DND-41 (cell line): Measurements from ENCODE around the gene ENGASE.

ENCODE experiments used
- ATAC-seq: fragments of 200-7000 bp; cut with Tn5 transposase; 3 replicates; pipeline ENCODE4 v1.9.1; 2021; ENCODE audit warnings: low read depth; ENCODE audit not compliant: insufficient read depth
- DNase-seq: peaks from one replicate; pipeline ENCODE4 v3.0.0-alpha.2; 2020
- H2AFZ ChIP-seq: 2 replicates; pipeline ENCODE4 v1.6.0; 2012; ENCODE audit warnings: low read depth, low read length
- H3K27ac ChIP-seq: 2 replicates; pipeline ENCODE4 v1.5.1; 2012; ENCODE audit warnings: low read length, inconsistent platforms
- H3K27me3 ChIP-seq: fragments of 200-600 bp; sonication (generic); 2 replicates; pipeline ENCODE4 v1.6.0; 2012; ENCODE audit warnings: low read length, mild to moderate bottlenecking, inconsistent platforms; ENCODE audit not compliant: insufficient read depth, poor library complexity
- H3K36me3 ChIP-seq: 2 replicates; pipeline ENCODE4 v1.5.1; 2012; ENCODE audit warnings: low read length, inconsistent platforms; ENCODE audit not compliant: insufficient read depth
- H3K4me1 ChIP-seq: 2 replicates; pipeline ENCODE4 v1.5.1; 2012; ENCODE audit warnings: mild to moderate bottlenecking, low read length; ENCODE audit not compliant: insufficient read depth
- H3K4me2 ChIP-seq: 2 replicates; pipeline ENCODE4 v1.6.0; 2012; ENCODE audit warnings: mild to moderate bottlenecking, moderate library complexity, low read length, inconsistent platforms; ENCODE audit not compliant: insufficient read depth
- H3K4me3 ChIP-seq, 2 experiments: fragments of 200-600 bp in 1 of 2; shearing (Covaris generic) in 1 of 2; 2 replicates each; pipeline ENCODE4 v1.5.1; 2012 to 2016; ENCODE audit warnings: inconsistent platforms in 2 of 2, low read length in 2 of 2, mild to moderate bottlenecking in 2 of 2, low read depth in 1 of 2, moderate library complexity in 1 of 2
- H3K79me2 ChIP-seq: 2 replicates; pipeline ENCODE4 v1.6.0; 2012; ENCODE audit warnings: low read length, inconsistent platforms; ENCODE audit not compliant: insufficient read depth
- H3K9ac ChIP-seq: 2 replicates; pipeline ENCODE4 v1.6.0; 2012; ENCODE audit warnings: low read depth, mild to moderate bottlenecking, inconsistent platforms, low read length, moderate library complexity
- H3K9me3 ChIP-seq: 2 replicates; pipeline ENCODE4 v1.5.1; 2012; ENCODE audit warnings: low read length, moderate library complexity, mild to moderate bottlenecking, inconsistent platforms; ENCODE audit not compliant: insufficient read depth, severe bottlenecking
- H4K20me1 ChIP-seq: 2 replicates; pipeline ENCODE4 v1.6.0; 2012; ENCODE audit warnings: low read length; ENCODE audit not compliant: insufficient read depth
- CTCF ChIP-seq: IDR thresholded peaks from 2 replicates; pipeline ENCODE4 v1.5.1; 2012; ENCODE audit warnings: borderline replicate concordance, low read length, moderate library complexity, mild to moderate bottlenecking; ENCODE audit not compliant: poor library complexity, severe bottlenecking; ENCODE audit errors: extremely low read depth
- EZH2 ChIP-seq: IDR thresholded peaks from 3 replicates; pipeline ENCODE4 v1.6.1; 2012; ENCODE audit warnings: borderline replicate concordance, low read depth, mild to moderate bottlenecking, moderate library complexity, low read length, inconsistent platforms; ENCODE audit not compliant: severe bottlenecking

Gene ENGASE

GRCh38 chr17:79079421-79080200 lies 5.0 kb downstream of the ENGASE start:
- no peak overlapping the region for H3K4me3 ChIP-seq
- DNase-seq = no peak
- ATAC-seq = no peak
- H3K79me2 ChIP-seq = no peaks in the 10 kb centered on the region
- no peak overlapping the region for H2AFZ ChIP-seq
- no peak overlapping the region for H3K9ac ChIP-seq
- H3K27me3 ChIP-seq = no peaks in the 10 kb centered on the region
- no peak overlapping the region for H3K27ac ChIP-seq
- peaks cover 15% of the 10 kb centered on the region for H3K4me1 ChIP-seq
- no peak overlapping the region for H3K4me2 ChIP-seq
- peaks cover 16% of the 10 kb centered on the region for H4K20me1 ChIP-seq
- no peaks in the 10 kb centered on the region for H3K9me3 ChIP-seq
- TF ChIP-seq EZH2 = no peak
- no peak for TF ChIP-seq CTCF
- peaks cover 52% of the 10 kb centered on the region for H3K36me3 ChIP-seq

- Histone ChIP-seq H3K36me3 (peaks cover 59% of the 10 kb centered on the region), H3K27ac (no peak overlapping the region), H3K27me3 (no peaks in the 10 kb centered on the region), H3K9ac (no peak overlapping the region), H3K9me3 (no peaks in the 10 kb centered on the region), H4K20me1 (peaks cover 21% of the 10 kb centered on the region), H3K79me2 (no peaks in the 10 kb centered on the region), H3K4me3 (no peak overlapping the region), H2AFZ (no peak overlapping the region), H3K4me2 (no peak overlapping the region), H3K4me1 (peaks cover 12% of the 10 kb centered on the region)
- no peak for ATAC-seq
- TF ChIP-seq EZH2 (no peak), CTCF (no peak)
- no peak for DNase-seq
Measured at GRCh38 chr17:79080349-79080748, 5.7 kb downstream of the ENGASE start.

GRCh38 chr17:79080761-79081290 lies 6.2 kb downstream of the ENGASE start:
- Histone ChIP-seq H3K79me2 (no peaks in the 10 kb centered on the region), H2AFZ (no peak overlapping the region), H3K4me3 (no peak overlapping the region), H3K9ac (no peak overlapping the region), H3K4me1 (peaks cover 7% of the 10 kb centered on the region), H3K36me3 (peaks cover 60% of the 10 kb centered on the region), H3K9me3 (no peaks in the 10 kb centered on the region), H3K27ac (no peak overlapping the region), H4K20me1 (peaks cover 21% of the 10 kb centered on the region), H3K27me3 (no peaks in the 10 kb centered on the region), H3K4me2 (no peak overlapping the region)
- ATAC-seq (no peak), DNase-seq (no peak)
- TF ChIP-seq EZH2 = no peak
- TF ChIP-seq CTCF = no peak
